Loucy (cell line): ENCODE results near the gene IL18RAP.

Source experiments
- CTCF ChIP-seq: fragments of 200-600 bp; sonication (generic); conservative IDR thresholded peaks from 2 replicates; pipeline ENCODE4 v1.5.1; 2014; ENCODE audit warnings: mild to moderate bottlenecking, antibody characterized with exemption, low read length
- EZH2phosphoT487 ChIP-seq: fragments of 200-600 bp; IDR thresholded peaks from 2 replicates; pipeline ENCODE4 v1.6.1; 2018; ENCODE audit warnings: antibody characterized with exemption, mild to moderate bottlenecking, moderate library complexity, borderline replicate concordance

DNA sequence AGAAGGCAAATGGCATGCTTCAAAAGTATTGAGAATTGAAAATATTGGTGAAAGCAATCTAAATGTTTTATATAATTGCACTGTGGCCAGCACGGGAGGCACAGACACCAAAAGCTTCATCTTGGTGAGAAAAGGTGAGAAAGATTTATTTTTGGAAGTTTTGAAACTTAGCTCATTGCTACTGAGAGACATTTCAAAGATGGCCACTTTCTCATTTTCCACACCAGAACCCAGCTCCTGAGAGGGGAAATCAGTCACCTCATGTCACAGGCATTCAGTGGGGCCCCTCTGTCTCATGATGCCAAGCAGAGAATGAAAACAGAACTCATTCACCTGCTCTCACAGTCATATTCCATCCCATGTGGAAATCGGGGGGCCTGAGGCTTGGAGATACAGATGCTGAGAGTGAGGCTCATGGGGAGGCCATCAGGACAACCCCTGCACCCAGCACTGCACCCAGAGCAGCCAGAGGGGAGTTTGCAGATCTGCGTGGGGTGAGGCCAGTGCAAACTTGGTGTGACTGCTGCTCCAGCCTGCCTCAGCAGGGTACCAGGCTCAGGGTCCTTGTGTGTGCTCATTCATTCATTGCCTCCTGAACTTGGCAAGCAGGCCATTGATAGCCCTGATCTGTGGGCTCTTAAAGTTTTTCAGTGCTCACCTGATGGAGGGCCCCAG is 36.0 kb upstream of the IL18RAP start:
- TF ChIP-seq CTCF = no peak
- no peak for TF ChIP-seq EZH2phosphoT487
